NB4 (cell line): ENCODE data around the gene OTUD7B.

Source experiments
- CTCF ChIP-seq: IDR thresholded peaks from one replicate; pipeline ENCODE4 v1.5.1; 2012; ENCODE audit warnings: low read depth, low read length
- MAX ChIP-seq: IDR thresholded peaks from 2 replicates; pipeline ENCODE4 v1.6.1; 2011; ENCODE audit warnings: low read depth, low read length
- MYC ChIP-seq: IDR thresholded peaks from 2 replicates; pipeline ENCODE4 v1.6.1; 2011; ENCODE audit warnings: low read depth, low read length
- POLR2A ChIP-seq: IDR thresholded peaks from 2 replicates; pipeline ENCODE4 v1.6.1; 2011; ENCODE audit warnings: mild to moderate bottlenecking; ENCODE audit not compliant: insufficient read length; ENCODE audit errors: extremely low read depth

GRCh38 chr1:149967646-149968045 is 42.9 kb downstream of the OTUD7B start:
- TF ChIP-seq CTCF: no peak
- TF ChIP-seq POLR2A: no peak
- no peak for TF ChIP-seq MAX
- no peak for TF ChIP-seq MYC
